KG1 (cell line): ENCODE measurements around the gene PPP1R8.

Source experiments
- DNase-seq: peaks from one replicate; lab custom pipeline; 2025; lab: John Stamatoyannopoulos, UW

The PPP1R8 gene

DNA sequence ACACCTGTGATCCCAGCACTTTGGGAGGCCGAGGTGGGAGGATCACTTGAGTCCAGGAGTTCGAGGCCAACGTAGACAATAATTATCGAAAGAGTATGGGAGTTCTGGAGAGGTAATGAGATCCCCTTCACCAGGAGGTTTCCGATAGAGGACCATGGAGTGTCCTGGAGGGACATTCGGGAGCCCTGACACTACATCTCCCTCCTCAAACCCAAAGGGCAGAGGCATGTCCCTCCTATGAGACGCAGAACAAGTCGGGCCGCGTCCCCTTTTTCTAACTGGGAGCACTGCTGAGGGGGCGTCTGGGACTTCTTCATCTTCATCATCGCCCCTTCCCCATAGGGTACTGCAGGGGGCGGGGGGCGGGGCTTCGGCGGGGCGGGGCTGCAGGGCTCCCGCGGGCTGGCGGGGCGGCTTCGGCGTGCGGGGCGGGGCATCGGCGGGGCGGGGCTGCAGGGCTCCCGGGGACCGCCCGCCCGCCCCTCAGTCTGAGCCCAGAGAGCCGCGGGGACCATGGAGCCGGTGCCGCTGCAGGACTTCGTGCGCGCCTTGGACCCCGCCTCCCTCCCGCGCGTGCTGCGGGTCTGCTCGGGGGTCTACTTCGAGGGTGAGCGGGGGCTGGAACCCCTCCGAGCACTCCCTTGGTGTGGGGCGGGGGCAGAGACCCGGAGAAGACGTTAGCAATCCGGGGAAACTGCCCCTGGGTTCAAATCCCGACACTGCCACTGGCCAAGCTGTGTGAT lies 41.6 kb downstream of the PPP1R8 start, which contains the start of gene THEMIS2:
TSS of gene THEMIS2 (plus strand) at position 486 of the 743 bp plus-strand sequence. CDS start at position 514, 28 bp downstream.
- no peak for DNase-seq

DNA sequence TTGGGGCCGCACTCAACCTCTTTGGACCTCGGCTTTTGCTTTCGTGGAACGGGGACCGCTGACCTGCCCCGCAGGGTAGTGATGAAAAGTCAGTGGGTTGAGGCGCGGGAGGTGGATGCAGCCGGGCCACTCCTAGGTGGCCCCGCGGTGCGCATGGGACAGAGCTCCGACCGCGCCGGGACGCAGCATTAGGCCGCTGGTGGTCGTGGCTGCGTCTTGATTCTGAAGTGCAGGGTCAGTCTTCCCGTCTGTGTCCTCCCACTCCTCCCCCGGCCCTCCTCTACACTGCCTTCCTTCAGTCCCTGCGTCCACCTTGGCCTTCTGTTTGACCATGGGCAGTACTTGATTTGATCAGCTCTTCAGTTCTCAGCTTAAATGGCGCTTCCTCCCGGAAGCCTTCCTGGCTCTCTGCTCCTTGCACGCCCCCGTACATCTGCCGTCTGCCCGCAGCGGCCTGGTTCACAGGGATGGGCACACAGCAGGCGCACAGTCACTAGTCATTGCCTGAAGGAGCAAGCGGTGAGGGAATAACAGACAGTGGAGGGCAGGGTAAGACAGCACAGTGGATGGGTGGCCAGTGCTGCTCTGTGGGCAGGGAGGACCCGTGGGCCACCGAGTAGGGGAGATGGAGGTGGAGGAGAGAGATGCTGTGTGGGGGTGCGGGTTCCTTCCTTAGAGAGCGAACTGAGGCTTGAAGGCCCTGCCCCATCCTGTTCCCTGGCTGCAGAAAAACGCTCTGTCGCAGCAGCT lies 42.4 kb downstream of the PPP1R8 start:
- peak; percentile 17 for DNase-seq

- DNase-seq, result no peak
Measured at GRCh38 chr1:27873671-27874384, 43.2 kb downstream of the PPP1R8 start.

DNA sequence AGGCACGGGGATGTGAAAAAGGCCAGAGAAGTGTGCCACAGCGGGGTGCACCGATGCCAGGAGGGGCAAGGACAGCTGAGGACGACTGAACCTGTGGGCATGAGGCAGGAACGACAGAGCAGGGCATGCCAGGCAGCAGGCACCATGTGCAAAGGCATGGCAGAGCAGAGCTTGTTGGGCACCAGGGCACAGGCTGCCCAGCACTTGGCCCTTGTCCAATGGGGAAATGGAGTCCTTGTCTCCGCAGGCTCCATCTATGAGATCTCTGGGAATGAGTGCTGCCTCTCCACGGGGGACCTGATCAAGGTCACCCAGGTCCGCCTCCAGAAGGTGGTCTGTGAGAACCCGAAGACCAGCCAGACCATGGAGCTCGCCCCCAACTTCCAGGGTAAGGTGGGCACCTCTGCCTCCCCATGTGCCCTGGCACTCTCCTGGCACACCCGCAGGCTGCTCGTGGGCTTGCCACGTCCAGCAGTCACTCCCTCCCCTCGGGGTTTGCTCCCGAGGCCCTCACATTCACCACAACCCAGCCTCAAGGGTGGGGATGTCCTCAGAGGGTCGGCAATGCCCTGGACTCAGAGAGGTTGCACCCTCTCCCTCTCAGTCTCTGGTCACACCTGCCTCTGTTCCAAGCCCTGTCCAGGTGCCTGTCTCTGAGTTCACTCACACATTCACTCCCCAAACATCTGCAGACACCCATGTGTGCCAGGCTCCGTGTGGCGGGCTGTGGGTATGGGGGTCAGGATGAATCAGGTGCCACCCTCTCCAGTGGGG lies 45.9 kb downstream of the PPP1R8 start:
- DNase-seq, result no peak

DNA sequence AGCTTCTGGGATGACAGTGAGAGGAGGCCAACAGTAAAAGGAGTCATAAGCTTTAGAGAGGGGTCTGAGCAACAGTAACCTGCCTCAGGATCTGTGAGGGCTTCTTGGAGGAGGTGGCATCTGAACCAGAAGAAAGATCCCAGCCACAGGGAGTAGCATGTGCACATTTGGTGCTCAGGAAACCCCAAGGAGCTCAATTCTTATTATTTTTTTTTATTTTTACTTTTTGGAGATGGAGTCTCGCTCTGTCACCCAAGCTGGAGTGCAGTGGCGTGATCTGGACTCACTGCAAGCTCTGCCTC lies 46.5 kb downstream of the PPP1R8 start:
- no peak for DNase-seq

DNA sequence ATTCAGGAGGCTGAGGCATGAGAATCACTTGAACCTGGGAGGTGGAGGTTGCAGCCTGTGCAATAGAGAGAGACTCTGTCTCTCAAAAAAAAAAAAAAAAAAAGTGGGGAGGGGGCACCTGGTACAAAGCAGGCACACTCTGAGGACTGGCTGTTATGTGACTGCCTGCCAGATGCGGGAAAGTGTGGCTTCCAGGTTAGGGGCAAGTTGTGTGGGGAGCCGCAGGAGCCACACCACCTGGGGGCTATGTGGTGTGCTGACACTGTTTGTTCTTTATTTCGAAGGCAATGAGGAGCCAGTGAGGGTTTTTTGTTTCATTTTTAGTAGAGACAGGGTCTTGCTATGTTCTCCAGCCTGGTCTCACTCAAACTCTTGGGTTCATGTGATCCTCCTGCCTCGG lies 47.5 kb downstream of the PPP1R8 start:
- DNase-seq, result no peak

DNA sequence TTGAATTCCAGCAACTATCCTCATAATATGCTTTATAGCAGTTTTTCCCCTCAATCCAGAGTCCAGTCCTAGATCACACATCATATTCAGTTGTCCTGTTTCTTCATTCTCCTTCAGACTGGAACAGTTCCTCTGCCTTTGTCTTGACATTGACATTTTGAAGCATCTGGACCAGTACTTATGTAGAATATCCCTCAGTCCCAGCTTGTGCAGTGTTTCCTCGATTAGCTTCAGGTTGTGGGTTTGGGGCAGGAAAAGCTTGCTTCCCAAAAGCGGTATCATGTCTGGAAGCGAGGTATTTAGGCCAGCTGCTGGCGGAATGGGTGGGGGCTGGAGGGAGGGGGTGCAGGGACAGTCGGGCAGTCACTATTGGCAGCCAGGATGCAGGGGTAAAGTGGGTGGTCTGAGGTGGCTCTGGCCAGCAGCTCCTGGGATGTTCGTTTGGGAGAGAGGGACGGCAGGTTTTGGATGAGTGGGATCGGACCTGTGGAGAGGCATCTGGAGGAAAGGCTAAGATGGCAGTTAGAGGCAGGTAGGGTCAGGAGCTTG lies 48.3 kb downstream of the PPP1R8 start:
- no peak for DNase-seq

DNA sequence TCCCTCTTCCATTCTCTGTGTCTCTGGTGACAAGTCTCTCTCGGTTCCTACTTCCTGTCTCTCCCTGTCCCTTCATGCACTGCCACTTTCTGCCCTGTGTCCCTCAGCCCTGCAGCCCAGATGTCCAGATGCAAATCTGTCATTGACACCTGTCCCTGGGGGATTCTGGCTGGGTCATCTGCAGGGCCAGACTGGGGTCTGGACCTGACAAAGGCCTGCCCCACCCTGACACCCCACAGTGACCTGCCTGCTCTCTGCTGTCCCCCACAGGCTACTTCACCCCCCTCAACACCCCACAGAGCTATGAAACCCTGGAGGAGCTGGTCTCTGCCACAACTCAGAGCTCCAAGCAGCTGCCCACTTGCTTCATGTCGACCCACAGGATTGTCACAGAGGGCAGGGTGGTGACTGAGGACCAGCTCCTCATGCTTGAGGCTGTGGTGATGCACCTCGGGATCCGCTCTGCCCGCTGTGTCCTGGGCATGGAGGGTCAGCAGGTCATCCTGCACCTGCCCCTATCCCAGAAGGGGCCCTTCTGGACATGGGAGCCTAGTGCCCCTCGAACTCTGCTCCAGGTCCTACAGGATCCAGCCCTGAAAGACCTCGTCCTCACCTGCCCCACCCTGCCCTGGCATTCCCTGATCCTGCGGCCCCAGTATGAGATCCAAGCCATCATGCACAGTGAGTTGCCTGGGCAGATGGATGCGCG lies 48.9 kb downstream of the PPP1R8 start:
- no peak for DNase-seq

GRCh38 chr1:27882543-27882903 lies 51.9 kb downstream of the PPP1R8 start:
- no peak for DNase-seq

- DNase-seq, result no peak
Measured at GRCh38 chr1:27883536-27883935, 53.0 kb downstream of the PPP1R8 start.

DNA sequence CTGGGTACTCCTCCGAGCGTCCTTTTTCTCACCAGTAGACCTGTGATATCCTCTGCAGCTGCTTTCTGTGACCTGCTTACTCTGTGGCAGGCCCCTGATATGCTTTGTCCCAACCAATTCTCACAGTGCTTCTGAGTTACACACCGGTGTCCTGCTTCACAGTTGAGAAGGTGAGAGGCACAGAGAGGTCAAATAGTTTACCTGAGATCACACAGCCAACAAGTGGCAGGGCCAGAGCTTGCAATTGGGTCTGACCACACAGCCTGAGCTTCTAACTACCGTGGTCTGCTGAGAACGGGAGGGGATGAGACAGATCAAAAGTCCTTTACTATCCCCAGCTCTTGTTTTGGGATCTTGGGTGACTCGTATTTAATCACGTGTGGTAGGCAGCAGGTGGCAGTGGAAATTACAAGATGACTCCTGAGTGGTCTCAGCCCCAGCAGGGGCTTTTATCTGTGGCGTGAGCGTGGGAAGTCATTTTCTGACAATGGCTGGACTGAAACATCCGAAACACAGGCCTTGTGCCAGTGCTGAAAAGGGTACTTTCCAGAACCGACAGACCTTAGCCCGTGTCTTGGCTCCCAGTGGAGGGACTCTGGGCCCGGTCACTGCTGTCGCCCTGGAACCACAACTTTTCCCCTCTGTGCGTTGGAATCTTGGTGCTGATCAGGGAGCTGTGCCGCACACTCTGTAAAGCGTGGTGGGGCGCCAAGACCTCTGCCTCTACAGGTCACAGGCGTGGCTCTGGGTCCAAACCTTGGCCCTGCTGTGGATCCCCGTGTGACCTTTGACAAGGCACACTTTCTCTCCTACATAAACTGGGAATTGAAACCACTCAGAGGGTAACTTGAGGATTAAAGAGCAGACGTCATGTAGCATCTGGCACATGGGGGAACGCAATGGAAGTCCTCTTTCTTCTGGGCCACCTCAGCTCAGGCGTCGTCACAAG lies 53.7 kb downstream of the PPP1R8 start:
- DNase-seq, result no peak

DNA sequence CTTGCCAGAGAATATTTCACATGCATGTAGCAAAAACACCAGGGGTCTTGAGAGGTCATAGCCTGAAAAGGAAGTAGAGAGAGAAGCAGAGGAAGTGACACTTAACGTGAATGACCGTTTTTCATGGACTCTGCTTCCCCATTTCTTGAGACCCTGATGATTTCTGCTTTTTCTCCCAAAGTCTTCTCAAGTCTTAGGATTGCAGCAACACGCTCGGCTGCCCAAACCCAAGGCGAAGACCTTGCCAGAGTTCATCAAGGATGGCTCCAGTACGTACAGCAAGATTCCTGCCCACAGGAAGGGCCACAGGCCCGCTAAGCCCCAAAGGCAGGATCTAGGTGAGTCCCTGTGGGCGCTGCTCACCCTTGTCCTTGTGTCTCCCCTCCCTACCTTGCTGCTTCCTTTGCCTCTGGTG lies 54.5 kb downstream of the PPP1R8 start:
- DNase-seq, result peak; percentile 52

GRCh38 chr1:27885621-27886352 lies 55.2 kb downstream of the PPP1R8 start:
- peak; percentile 52 for DNase-seq

DNA sequence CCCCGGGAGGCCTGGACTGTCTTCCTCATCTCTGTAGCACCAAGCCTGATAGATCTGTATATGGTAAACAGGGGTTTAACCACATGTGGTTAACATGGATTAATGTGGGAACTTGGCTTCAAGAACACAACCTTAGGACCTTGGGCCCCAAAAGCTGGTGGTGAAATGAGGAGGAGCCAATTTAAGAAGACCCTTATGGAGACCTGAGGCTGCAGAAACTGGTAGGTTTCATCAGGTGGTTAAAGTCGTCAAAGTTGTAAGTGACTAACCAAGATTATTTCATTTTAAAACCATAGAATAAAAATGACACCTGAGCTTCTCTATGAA lies 55.7 kb downstream of the PPP1R8 start:
- DNase-seq, result no peak

DNA sequence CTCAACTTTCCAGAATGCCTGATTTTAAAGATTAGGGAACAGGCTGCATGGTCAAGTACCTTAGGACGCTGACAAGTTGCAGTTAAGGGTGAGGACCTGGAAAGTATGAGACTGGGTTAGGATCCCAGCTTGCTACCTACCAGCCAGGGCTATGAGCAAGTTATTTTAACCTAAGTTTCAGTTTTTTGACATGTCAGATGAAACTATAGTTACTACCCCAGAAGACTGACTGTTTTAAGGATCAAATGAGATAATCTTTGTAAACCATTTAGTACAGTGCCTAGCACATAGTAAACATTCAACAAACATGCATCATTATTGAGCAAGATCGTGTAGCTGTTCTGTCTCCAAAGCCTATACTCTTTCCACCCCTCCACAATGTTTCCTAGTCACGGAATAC lies 56.2 kb downstream of the PPP1R8 start:
- DNase-seq, result no peak

DNA sequence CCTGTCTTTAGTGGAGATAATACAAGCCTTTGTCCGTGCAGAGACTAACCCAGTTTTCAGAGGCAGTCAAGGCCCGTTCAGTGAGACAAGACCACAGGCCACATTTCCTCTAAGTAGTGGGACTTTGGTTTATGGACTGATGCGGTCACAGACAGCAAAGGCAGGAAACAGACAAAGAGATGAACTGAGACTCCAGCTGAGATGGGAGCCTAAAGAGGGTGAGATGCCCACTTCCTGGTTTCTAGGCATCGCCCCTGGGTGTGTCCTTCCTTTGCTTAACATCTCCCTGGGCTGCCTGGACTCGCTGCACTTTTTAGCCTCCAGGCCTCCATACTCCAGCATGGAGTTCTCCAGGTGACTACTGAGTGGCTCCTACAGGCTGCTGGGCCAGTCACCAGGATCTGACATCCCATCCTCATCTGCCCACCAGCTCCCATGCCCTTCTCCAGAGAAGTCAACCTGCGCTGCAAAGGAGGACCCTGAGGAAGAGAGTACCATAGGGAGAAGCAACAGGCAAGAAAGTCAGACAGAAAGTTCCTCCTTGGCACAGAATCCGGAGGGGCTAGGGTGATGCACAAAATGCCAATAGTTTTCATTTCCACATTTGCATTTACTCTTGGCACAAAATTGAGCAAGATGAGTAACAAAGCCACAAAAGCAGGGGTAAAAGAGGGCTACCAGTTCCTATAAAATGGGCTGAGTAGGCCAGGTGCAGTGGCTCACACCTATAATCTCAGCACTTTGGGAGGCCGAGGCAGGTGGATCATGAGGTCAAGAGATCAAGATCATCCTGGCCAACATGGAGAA lies 56.8 kb downstream of the PPP1R8 start:
- DNase-seq, result peak; percentile 64

DNA sequence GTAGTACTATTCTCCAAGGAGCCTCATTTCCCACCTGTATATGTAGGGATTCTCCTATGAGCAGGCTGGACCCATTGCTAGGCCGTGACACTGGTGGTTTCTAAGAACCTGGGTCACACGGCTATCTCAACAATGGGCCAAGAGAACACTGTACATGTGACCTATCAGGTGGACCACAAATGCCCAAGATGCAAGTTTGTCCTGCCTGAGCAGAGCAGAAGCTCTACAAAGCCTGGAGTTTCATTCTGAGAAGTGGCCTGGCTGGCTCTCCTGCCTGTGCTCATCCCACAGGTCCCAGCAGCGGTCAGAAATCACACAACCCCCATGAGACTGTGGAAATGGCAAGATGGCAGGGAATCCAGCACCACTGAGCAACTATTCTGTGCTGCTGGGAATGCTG lies 58.9 kb downstream of the PPP1R8 start:
- no peak for DNase-seq

DNA sequence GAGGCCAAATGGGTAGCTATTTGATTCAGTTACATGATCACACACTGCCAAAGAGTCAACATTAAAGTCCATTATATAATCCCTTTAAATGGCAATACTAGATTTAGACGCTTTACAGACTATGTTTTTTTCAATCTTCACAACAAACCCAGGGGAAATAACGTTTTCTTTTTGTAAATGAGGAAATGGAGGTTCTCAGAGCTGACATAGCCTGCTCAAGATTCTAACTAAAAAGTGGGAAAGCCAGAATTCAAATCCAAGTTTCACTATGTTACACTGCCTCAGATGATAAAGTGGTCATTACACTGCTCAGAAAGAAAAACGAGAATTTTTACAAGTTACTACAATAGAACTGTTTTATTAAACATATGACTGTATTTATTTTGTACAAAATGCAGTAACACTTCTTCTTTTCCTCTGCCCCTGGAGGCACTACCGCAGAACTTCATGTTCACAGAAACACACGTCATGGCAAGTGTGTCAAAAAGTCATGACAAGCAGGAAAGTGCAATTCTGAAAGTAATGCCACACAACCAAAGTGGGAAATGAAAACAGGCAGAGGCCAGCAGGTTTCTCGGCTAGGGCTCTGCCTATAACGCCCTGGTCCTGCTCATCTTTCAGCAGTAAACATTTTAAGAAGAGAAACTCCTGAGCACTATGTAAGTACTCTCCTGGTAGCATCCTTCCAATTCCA lies 60.8 kb downstream of the PPP1R8 start:
- no peak for DNase-seq
